ENCODE measurements around the gene RERE. TPM values are rescaled to one million over a fixed set of nuclear protein-coding genes. Genes with fewer than 3 reads are reported as not detected.

RERE gene
- total RNA-seq, 1 donor from 2014 or later: 114 TPM

GRCh38 chr1:8371372-8371991 lies 446.0 kb downstream of the RERE start:
- ATAC-seq (ENCODE audit: poor library complexity) (no peak), DNase-seq (no peak)
- intact Hi-C loops (cut with DNase I): loop anchor here (5.0 to 10.0 kb wide), 2 partner anchors 36 to 153 kb away; no protein-coding TSS in a partner anchor

- DNase-seq (no peak), ATAC-seq (ENCODE audit: poor library complexity) (peak; percentile 48)
- intact Hi-C loops (cut with DNase I): loop anchor here (5.0 to 10.0 kb wide), 2 partner anchors 36 to 154 kb away; no protein-coding TSS in a partner anchor
Observed at GRCh38 chr1:8370905-8371315, 446.5 kb downstream of the RERE start.

GRCh38 chr1:8370046-8370881 lies 447.2 kb downstream of the RERE start:
- DNase-seq (no peak), ATAC-seq (ENCODE audit: poor library complexity) (no peak)
- intact Hi-C loops (cut with DNase I): loop anchor here (5.0 to 10.0 kb wide), 2 partner anchors 37 to 155 kb away; no protein-coding TSS in a partner anchor

- DNase-seq: no peak
- intact Hi-C loops (cut with DNase I): no loop called here
- no peak for ATAC-seq (ENCODE audit: poor library complexity)
Observed at GRCh38 chr1:8368956-8369639, 448.3 kb downstream of the RERE start.

- no peak for DNase-seq
- ATAC-seq (ENCODE audit: poor library complexity): no peak
- intact Hi-C loops (cut with DNase I): no loop called here
Observed at GRCh38 chr1:8367571-8368194, 449.8 kb downstream of the RERE start.

- intact Hi-C loops (cut with DNase I): no loop called here
- ATAC-seq (ENCODE audit: poor library complexity) (no peak), DNase-seq (no peak)
Observed at GRCh38 chr1:8365661-8366362, 451.6 kb downstream of the RERE start.

- DNase-seq (peak; percentile 77), ATAC-seq (ENCODE audit: poor library complexity) (peak; percentile 47)
- intact Hi-C loops (cut with DNase I): no loop called here
Observed at GRCh38 chr1:8364528-8365442, 452.7 kb downstream of the RERE start.

- ATAC-seq (ENCODE audit: poor library complexity) (no peak), DNase-seq (no peak)
- intact Hi-C loops (cut with DNase I): no loop called here
Observed at GRCh38 chr1:8363767-8364301, 453.6 kb downstream of the RERE start.

- ATAC-seq (ENCODE audit: poor library complexity): no peak
- no peak for DNase-seq
- intact Hi-C loops (cut with DNase I): no loop called here
Observed at GRCh38 chr1:8363186-8363766, 454.2 kb downstream of the RERE start.

- no peak for DNase-seq
- ATAC-seq (ENCODE audit: poor library complexity): peak; percentile 35
- intact Hi-C loops (cut with DNase I): no loop called here
Observed at GRCh38 chr1:8362701-8363101, 454.7 kb downstream of the RERE start.

GRCh38 chr1:8361198-8361849 lies 456.1 kb downstream of the RERE start:
- ATAC-seq (ENCODE audit: poor library complexity): no peak
- intact Hi-C loops (cut with DNase I): no loop called here
- DNase-seq: no peak

- no peak for DNase-seq
- no peak for ATAC-seq (ENCODE audit: poor library complexity)
- intact Hi-C loops (cut with DNase I): no loop called here
Observed at GRCh38 chr1:8360493-8361197, 456.8 kb downstream of the RERE start.

- ATAC-seq (ENCODE audit: poor library complexity): no peak
- intact Hi-C loops (cut with DNase I): no loop called here
- no peak for DNase-seq
Observed at GRCh38 chr1:8359617-8360481, 457.6 kb downstream of the RERE start.

- no peak for ATAC-seq (ENCODE audit: poor library complexity)
- intact Hi-C loops (cut with DNase I): no loop called here
- DNase-seq: no peak
Observed at GRCh38 chr1:8358897-8359616, 458.4 kb downstream of the RERE start.
